Retina (tissue), 1 donor: ENCODE results near the gene RASGRF2.
"Not testable (repeated sequence)": the region's sequence is repeated elsewhere in the genome, so short reads cannot be mapped to it uniquely, and the experiment has no call there.

Experiments
- DNase-seq: peaks from one replicate; pipeline ENCODE4 v3.0.0-alpha.2; 2016

Gene RASGRF2

GRCh38 chr5:81077105-81077504, 116.9 kb downstream of the RASGRF2 start:
- DNase-seq: no peak

DNA sequence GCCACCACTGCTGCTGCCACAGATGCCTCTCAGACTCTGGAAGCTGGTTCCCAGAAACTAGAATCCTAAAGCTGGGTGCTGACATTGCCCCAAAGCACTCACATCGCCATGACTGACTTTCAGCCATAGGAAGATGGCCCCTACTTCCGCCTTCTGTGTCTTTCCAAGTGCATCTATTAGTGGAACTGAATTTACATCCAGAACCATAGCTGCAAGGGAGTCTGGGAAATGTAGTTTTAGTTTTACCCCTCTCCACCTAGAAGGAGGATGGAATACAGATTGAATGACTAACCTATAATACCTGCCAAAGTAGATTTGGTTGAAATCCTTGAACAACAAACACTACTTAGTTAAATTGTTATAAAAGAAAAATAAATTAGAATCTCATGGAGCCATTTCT, 118.8 kb downstream of the RASGRF2 start:
- no peak for DNase-seq

GRCh38 chr5:81080809-81081460, 120.8 kb downstream of the RASGRF2 start:
- DNase-seq: no peak

GRCh38 chr5:81081461-81081835, 121.3 kb downstream of the RASGRF2 start:
- no peak for DNase-seq

DNA sequence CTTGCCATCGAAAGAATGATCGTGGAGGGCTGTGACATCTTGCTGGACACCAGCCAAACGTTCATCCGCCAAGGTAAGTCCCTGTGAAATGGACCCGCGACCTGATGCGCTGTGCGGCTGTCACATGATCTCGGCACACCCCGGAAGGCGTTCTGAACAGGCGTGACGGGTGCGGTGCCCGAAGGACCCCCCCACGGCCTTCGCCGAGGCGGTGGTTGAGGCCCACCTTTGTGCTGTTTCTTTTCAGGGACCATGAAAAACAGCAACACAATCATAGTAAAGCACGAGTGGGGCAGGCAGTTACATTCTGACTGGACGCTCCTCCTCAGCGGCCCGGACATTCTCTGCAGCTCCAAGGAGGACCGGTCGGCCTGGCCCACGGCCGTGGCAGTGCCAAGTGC, 126.7 kb downstream of the RASGRF2 start:
- DNase-seq: no peak

GRCh38 chr5:81091199-81091598, 131.0 kb downstream of the RASGRF2 start:
- no peak for DNase-seq

GRCh38 chr5:81093536-81094196, 133.5 kb downstream of the RASGRF2 start:
- no peak for DNase-seq

GRCh38 chr5:81095835-81096234, 135.7 kb downstream of the RASGRF2 start:
- no peak for DNase-seq

GRCh38 chr5:81097713-81098112, 137.6 kb downstream of the RASGRF2 start:
- DNase-seq: no peak

DNA sequence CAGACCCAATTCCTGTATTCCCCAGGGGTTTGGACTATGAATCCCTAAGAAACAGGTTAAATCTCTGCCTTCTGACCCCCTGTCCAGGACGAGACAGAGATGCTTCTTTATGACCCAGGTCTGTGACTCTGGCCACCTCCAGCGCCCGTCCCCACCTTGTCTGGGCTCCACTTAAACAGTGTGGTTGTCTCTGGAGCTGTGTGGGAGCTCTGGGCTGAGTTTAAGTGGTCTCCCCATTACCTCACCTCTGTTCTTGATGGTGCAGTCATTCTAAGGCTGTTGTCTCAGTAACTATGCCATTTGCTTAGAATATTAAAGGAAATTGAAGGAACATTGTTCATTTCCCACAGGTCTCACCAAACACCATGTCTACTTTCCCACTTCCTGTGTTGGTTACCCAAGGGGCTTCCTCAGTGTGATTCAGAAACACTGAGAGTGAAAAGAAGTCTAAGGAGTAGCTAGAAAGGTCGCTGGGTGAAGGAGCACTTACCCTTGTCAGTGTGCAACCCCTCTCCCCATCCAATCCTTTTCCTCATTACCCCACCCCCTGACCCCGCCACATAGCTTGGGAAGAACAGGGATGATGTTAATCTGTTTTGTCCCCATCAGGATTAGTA, 145.2 kb downstream of the RASGRF2 start:
- no peak for DNase-seq

GRCh38 chr5:81115261-81115660, 155.1 kb downstream of the RASGRF2 start:
- DNase-seq: no peak

GRCh38 chr5:81117566-81117965, 157.4 kb downstream of the RASGRF2 start:
- DNase-seq: no peak

DNA sequence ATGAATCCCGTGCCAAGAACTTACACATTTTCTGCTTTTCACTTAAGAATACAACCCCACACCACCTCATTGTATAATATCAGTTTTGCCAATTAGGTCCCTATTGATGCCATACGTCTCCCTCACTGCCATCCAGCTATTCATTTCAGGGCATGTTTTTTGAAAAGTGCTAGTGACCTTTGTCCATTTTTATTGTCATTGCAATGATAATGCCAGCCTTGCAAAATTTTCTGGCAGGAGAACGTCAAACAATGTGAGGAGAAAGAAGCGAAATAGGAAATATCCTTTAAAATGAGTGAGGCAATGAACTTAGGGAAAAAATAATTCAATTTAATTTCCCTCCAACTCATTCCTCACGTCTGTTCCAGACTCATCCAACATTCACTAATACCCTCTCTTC, 161.1 kb downstream of the RASGRF2 start:
- DNase-seq: no peak

DNA sequence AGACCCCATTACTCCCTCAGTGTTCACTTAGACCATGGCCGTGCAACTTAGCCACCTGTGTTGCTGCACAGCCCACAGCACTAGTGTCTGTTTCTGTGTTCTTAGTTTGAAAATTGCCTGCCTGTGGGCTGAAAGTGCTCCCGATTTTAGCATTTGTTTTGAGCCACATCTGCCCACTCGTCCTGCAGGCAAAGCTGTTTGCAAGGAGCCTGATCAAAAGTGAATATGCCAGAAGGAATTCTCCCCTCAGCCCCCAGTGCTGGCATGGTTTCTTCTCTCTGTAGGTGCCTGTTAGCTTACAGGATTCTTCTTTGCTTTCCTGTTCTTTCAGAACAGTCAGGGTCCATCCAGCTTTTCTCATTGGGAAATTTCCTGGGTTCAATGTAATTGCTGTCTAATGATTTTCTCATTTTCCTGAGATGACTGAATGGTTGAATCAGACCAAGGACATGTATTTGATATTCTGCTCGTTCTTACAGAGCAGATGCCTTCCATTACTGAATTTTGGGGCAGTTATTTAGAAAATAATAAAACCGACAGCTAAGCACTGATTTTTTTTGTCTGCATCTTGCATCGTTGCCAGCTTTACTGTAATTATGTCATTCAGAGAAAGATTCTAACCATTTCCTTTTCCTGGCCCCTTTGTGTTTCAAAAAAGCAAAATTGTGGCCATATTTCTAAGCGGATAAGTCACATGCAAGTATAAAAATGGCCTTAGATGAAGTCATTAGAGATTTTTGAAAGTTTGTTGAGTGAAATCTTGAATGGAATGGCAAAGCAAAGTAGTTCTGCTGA, 161.9 kb downstream of the RASGRF2 start:
- peak; percentile 19 for DNase-seq

- DNase-seq: not testable (repeated sequence)
These were observed 164.5 kb downstream of the RASGRF2 start for GRCh38 chr5:81124689-81125088.

- DNase-seq: no peak
These were observed 165.8 kb downstream of the RASGRF2 start for GRCh38 chr5:81125959-81126358.

DNA sequence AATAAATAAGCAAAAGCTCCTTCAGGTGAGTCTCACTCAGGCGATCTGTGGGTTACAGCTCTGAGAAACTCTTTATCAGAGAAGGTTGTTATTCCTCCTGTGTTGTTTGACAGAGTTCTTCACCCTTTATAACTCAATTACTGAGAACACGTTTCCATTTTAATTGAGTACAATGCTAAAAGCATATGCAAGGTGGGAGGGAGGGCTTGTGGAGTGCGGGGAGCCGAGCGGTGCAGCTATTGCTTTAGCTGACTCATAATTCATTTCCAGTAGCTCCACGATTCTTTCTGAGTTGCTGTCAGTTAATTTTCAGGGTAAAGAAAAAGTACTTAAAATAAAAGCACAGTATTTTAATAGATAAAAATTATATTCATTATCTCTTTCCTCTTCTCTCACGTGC, 168.3 kb downstream of the RASGRF2 start:
- no peak for DNase-seq

DNA sequence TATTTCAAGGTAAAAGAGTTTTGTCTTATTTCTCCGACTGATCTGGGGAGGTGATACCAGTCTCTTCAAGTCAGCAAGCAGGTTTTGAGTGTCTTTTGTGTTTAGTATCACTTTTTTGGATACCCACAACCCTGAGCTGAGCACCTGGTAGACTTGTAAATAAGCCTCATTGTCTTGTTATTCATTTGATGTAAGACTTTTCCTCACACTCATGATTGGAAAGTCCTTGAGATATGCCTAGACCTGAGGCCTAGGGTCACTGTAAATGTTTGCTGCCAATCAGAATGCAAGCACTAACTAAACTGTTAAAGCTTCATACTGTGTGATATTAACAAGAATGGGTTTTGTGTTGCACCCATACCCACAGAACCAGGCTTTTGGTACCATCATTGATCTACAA, 172.2 kb downstream of the RASGRF2 start:
- no peak for DNase-seq

DNA sequence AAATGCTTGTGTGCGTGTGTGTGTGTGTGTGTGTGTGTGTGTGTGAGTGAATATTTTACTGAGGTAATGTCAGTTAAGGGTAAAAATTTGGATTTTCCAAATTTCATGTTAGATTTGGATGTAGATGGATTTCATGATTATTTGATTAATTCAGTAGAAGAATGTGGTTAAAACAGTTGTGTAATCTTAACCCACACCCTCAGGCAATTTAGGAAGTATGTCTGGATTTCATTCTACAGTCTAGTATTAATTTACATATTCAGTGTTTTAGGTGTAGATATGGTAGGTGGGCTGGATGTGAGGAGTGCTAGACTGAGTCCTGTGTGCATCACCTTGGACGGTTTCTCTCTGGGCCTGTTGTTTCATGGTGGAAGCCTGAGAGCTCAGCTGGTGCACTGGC, 173.9 kb downstream of the RASGRF2 start:
- no peak for DNase-seq

GRCh38 chr5:81134566-81134965, 174.4 kb downstream of the RASGRF2 start:
- no peak for DNase-seq

DNA sequence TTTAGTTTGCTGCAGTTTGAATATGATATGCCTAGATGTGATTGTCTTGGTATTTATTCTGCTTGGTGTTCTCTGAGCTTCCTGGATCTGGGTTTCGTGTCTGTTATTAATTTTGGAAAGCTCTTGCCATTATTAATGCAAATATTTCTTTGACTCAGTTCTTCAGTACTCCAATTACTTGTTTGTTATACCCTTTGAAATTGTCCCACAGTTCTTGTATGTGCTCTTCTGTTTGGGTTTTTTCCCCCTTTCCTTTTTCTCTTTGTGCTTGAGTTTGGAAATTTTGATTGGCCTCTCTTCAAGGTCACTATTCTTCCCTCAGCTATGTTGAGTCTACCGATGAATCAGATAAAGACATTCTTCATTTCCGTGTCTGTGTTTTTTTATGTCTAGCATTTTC, 176.4 kb downstream of the RASGRF2 start:
- DNase-seq: no peak

DNA sequence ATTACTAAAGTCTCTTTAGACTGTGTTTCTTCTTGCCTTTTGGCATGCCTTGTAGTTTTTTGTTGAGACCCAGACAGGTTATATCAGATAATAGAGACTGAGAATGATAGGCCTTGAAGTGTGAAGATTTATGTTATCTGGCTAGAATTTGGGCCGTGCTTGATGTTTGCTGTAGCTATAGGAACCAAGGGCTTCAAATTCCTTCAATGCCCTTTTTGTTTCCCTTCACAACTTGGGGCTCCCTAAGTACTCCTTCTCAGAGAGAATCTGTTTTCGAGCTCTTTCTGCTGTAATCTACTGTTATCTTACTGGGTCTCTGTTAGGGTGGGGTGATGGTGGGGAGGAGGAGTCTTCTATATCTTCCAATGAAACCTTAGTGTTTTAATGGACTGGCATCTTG, 177.7 kb downstream of the RASGRF2 start:
- no peak for DNase-seq

DNA sequence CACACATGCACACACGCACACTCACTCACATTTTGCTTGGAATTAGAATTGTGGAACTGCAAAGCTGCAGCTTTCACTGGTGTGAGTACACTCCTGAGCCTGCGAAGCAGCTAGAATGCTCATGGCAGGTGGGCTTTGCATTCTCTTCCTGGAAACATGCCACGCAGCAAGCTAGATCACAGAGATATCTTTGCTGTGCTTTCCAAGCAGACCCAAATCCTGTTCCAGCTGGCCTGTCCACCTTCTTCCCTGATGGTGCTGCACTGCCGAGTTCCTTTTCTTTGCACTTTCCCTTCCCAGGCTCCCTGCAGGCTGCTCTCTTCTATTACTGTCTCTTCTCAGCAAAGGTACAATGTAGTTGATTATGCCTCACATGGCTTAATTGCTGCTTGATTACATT, 180.3 kb downstream of the RASGRF2 start:
- DNase-seq: no peak

- DNase-seq: no peak
These were observed 180.8 kb downstream of the RASGRF2 start for GRCh38 chr5:81140943-81141342.
